Skin epidermis (tissue), 12 donors: ENCODE measurements around the gene CARD11.

ENCODE experiments used
- H3K27ac ChIP-seq, 21 experiments: fragments of 200-600 bp; sonication (generic) in 11 of 21; one replicate each; pipeline ENCODE4 v1.5.0; 2020; ENCODE audit warnings: mild to moderate bottlenecking in 3 of 21, inconsistent platforms in 2 of 21, moderate library complexity in 2 of 21
- H3K4me3 ChIP-seq, 7 experiments: fragments of 200-600 bp; sonication (generic) in 2 of 7; one replicate each; pipeline ENCODE4 v1.5.0; 2020; ENCODE audit warnings: inconsistent platforms in 2 of 7, mild to moderate bottlenecking in 2 of 7, moderate library complexity in 1 of 7

Gene CARD11

GRCh38 chr7:2953099-2953498, 90.6 kb downstream of the CARD11 start:
- Histone ChIP-seq H3K27ac (no peak overlapping the region), H3K4me3 (no peak overlapping the region)

- H3K27ac ChIP-seq: no peak overlapping the region
- no peak overlapping the region for H3K4me3 ChIP-seq
Measured at GRCh38 chr7:2952316-2952715, 91.4 kb downstream of the CARD11 start.

GRCh38 chr7:2950578-2950977, 93.1 kb downstream of the CARD11 start:
- H3K27ac ChIP-seq: peak overlapping the region in 2 of 21 experiments; percentile 2 to 26
- H3K4me3 ChIP-seq: no peak overlapping the region

GRCh38 chr7:2948749-2949148, 94.9 kb downstream of the CARD11 start:
- no peak overlapping the region for H3K27ac ChIP-seq
- no peak overlapping the region for H3K4me3 ChIP-seq

- no peak overlapping the region for H3K27ac ChIP-seq
- no peak overlapping the region for H3K4me3 ChIP-seq
Measured at GRCh38 chr7:2947058-2947780, 96.4 kb downstream of the CARD11 start.

- no peak overlapping the region for H3K4me3 ChIP-seq
- no peak overlapping the region for H3K27ac ChIP-seq
Measured at GRCh38 chr7:2945171-2945570, 98.5 kb downstream of the CARD11 start.

- H3K4me3 ChIP-seq: no peak overlapping the region
- no peak overlapping the region for H3K27ac ChIP-seq
Measured at GRCh38 chr7:2944739-2945138, 98.9 kb downstream of the CARD11 start.

- Histone ChIP-seq H3K27ac (no peak overlapping the region), H3K4me3 (no peak overlapping the region)
Measured at GRCh38 chr7:2943851-2944601, 99.6 kb downstream of the CARD11 start.

- H3K27ac ChIP-seq: no peak overlapping the region
- H3K4me3 ChIP-seq: no peak overlapping the region
Measured at GRCh38 chr7:2941216-2941859, 102.3 kb downstream of the CARD11 start.

- no peak overlapping the region for H3K27ac ChIP-seq
- no peak overlapping the region for H3K4me3 ChIP-seq
Measured at GRCh38 chr7:2940466-2940865, 103.2 kb downstream of the CARD11 start.

GRCh38 chr7:2939193-2939885, 104.3 kb downstream of the CARD11 start:
- no peak overlapping the region for H3K27ac ChIP-seq
- no peak overlapping the region for H3K4me3 ChIP-seq

- Histone ChIP-seq H3K27ac (no peak overlapping the region), H3K4me3 (no peak overlapping the region)
Measured at GRCh38 chr7:2938514-2939192, 105.0 kb downstream of the CARD11 start.

GRCh38 chr7:2937701-2938513, 105.8 kb downstream of the CARD11 start:
- Histone ChIP-seq H3K4me3 (no peak overlapping the region), H3K27ac (no peak overlapping the region)

- Histone ChIP-seq H3K4me3 (no peak overlapping the region), H3K27ac (no peak overlapping the region)
Measured at GRCh38 chr7:2936891-2937580, 106.6 kb downstream of the CARD11 start.

GRCh38 chr7:2936301-2936700, 107.4 kb downstream of the CARD11 start:
- H3K27ac ChIP-seq: no peak overlapping the region
- no peak overlapping the region for H3K4me3 ChIP-seq

GRCh38 chr7:2934984-2935740, 108.5 kb downstream of the CARD11 start:
- H3K4me3 ChIP-seq: no peak overlapping the region
- no peak overlapping the region for H3K27ac ChIP-seq

GRCh38 chr7:2934211-2934731, 109.4 kb downstream of the CARD11 start:
- H3K4me3 ChIP-seq: no peak overlapping the region
- H3K27ac ChIP-seq: no peak overlapping the region
